Erythroblast (primary cell): ENCODE results near the gene DDX11.
"Not testable (repeated sequence)": the region's sequence is repeated elsewhere in the genome, so short reads cannot be mapped to it uniquely, and the experiment has no call there.

ENCODE experiments used
- GATA1 ChIP-seq: IDR thresholded peaks from 2 replicates; pipeline ENCODE4 v1.6.1; 2011; ENCODE audit warnings: low read depth, mild to moderate bottlenecking, control low read depth, low read length, moderate library complexity
- POLR2A ChIP-seq: IDR thresholded peaks from 2 replicates; pipeline ENCODE4 v1.6.1; 2011; ENCODE audit warnings: mild to moderate bottlenecking, low read length

DNA sequence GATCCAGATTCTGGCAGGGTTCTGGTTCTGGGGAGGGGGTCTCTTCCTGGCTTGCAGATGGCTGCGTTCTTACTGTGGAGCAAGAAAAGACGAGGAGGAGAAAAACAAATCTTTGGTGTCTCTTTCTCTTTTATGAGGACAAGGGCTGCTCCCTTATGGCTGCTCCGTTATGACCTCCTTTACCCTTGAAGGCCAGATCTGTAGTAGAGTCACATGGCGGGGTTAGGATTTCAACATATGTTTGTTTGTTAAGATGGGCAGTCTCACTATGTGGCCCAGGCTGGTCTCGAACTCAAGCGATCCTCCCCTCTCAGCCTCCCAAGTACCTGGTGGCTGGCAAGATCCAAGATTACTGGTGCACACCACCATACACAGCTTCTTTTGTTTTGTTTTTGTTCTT is 5.8 kb downstream of the DDX11 start:
- TF ChIP-seq POLR2A, GATA1: not testable (repeated sequence)
